Endothelial cell of umbilical vein (primary cell): Measurements from ENCODE around the gene CDKN1A. TPM values are rescaled to one million over a fixed set of nuclear protein-coding genes. Genes with fewer than 3 reads are reported as not detected.

Experiments
- BruUV-seq: library from RNA; stranded (reverse); fragments of 400-500 nt; replicated peaks from 2 replicates; lab custom pipeline; 2021; lab: Mats Ljungman, UMichigan
- CTCF ChIA-PET: fragments of 300-600, 350-600 bp; sonication (Branson Sonifier 250); formaldehyde crosslinking; loops from one replicate; lab custom pipeline; 2021; ENCODE audit warnings: antibody characterized with exemption, inconsistent platforms; lab: Charles Lee
- POLR2A ChIA-PET: fragments of 300-600, 350-600 bp; sonication (Branson Sonifier 250); formaldehyde crosslinking; loops from one replicate; lab custom pipeline; 2021; ENCODE audit warnings: antibody characterized with exemption, inconsistent platforms; lab: Charles Lee
- DNase-seq: peaks from one replicate; pipeline ENCODE4 v3.0.0-alpha.2; 2011; ENCODE audit warnings: low read depth, low spot score
- FAIRE-seq: peaks from 2 replicates; lab custom pipeline; 2011; peaks lifted over from hg19 to GRCh38; lab: Jason Lieb, UNC
- H2AFZ ChIP-seq: 2 replicates; pipeline ENCODE4 v1.6.0; 2012; ENCODE audit warnings: low read depth, low read length, control low read depth, inconsistent platforms
- H3K27ac ChIP-seq: 2 replicates; pipeline ENCODE4 v1.5.1; 2011; ENCODE audit warnings: low read depth, mild to moderate bottlenecking, control low read depth, low read length, moderate library complexity; ENCODE audit not compliant: insufficient read depth
- H3K27me3 ChIP-seq, 2 experiments: 2 replicates each; pipeline versions ENCODE4 v1.6.0 to v1.6.1; 2011; ENCODE audit warnings: low read length in 2 of 2, mixed read lengths in 1 of 2; ENCODE audit not compliant: control insufficient read depth in 2 of 2, insufficient read depth in 2 of 2
- H3K36me3 ChIP-seq, 2 experiments: 2 replicates in 1 of 2; 3 replicates in 1 of 2; pipeline ENCODE4 v1.5.1; 2011; ENCODE audit warnings: low read length in 2 of 2, mild to moderate bottlenecking in 1 of 2, moderate library complexity in 1 of 2; ENCODE audit not compliant: control insufficient read depth in 2 of 2, insufficient read depth in 2 of 2; ENCODE audit errors: extremely low read depth in 1 of 2
- H3K4me1 ChIP-seq: 3 replicates; pipeline ENCODE4 v1.5.1; 2011; ENCODE audit warnings: mild to moderate bottlenecking, low read length; ENCODE audit not compliant: control insufficient read depth, insufficient read depth; ENCODE audit errors: extremely low read depth
- H3K4me2 ChIP-seq: 2 replicates; pipeline ENCODE4 v1.6.1; 2011; ENCODE audit warnings: low read length, control low read depth, mixed read lengths; ENCODE audit not compliant: insufficient read depth
- H3K4me3 ChIP-seq, 3 experiments: fragments of 200-600 bp in 1 of 3; sonication (generic), shearing (Covaris generic) in 1 of 3; replicated peaks in 1 of 3; 2 replicates each; pipeline ENCODE4 v1.5.1; 2011 to 2016; ENCODE audit warnings: control low read depth in 3 of 3, low read length in 3 of 3, mild to moderate bottlenecking in 2 of 3, inconsistent platforms in 1 of 3, low read depth in 1 of 3, moderate library complexity in 1 of 3; ENCODE audit not compliant: insufficient read depth in 1 of 3
- H3K79me2 ChIP-seq: 2 replicates; pipeline ENCODE4 v1.6.0; 2012; ENCODE audit warnings: low read length, inconsistent platforms; ENCODE audit not compliant: control insufficient read depth, insufficient read depth
- H3K9ac ChIP-seq: replicated peaks from 2 replicates; pipeline ENCODE3; 2011; ENCODE audit warnings: low read length, control low read depth; ENCODE audit not compliant: insufficient read depth; ENCODE audit errors: extremely low read depth
- H3K9me1 ChIP-seq: replicated peaks from 3 replicates; pipeline ENCODE4 v1.6.0; 2011; ENCODE audit warnings: mild to moderate bottlenecking, low read length; ENCODE audit not compliant: control insufficient read depth, insufficient read depth; ENCODE audit errors: extremely low read depth
- H3K9me3 ChIP-seq: replicated peaks from 2 replicates; pipeline ENCODE4 v1.5.1; 2012; ENCODE audit warnings: low read length, inconsistent platforms; ENCODE audit not compliant: control insufficient read depth, insufficient read depth
- H4K20me1 ChIP-seq: replicated peaks from 2 replicates; pipeline ENCODE3; 2011; ENCODE audit warnings: mild to moderate bottlenecking, low read length; ENCODE audit not compliant: control insufficient read depth, insufficient read depth; ENCODE audit errors: extremely low read depth
- CTCF ChIP-seq, 2 donors: IDR thresholded peaks; 1 replicate in 1 of 2; 2 replicates in 1 of 2; pipeline ENCODE4 v1.5.1; 2011; ENCODE audit warnings: low read length in 2 of 2, mild to moderate bottlenecking in 2 of 2, moderate library complexity in 2 of 2, control low read depth in 1 of 2, inconsistent platforms in 1 of 2, low read depth in 1 of 2; ENCODE audit not compliant: insufficient read depth in 1 of 2; ENCODE audit errors: extremely low read depth in 1 of 2
- EZH2 ChIP-seq: IDR thresholded peaks from 2 replicates; pipeline ENCODE4 v1.6.1; 2012; ENCODE audit warnings: borderline replicate concordance, low read depth, mild to moderate bottlenecking, moderate library complexity, low read length, inconsistent platforms; ENCODE audit not compliant: severe bottlenecking
- FOS ChIP-seq: IDR thresholded peaks from 2 replicates; pipeline ENCODE4 v1.6.1; 2011; ENCODE audit warnings: mild to moderate bottlenecking, low read length, moderate library complexity, borderline replicate concordance; ENCODE audit not compliant: insufficient read depth
- GATA2 ChIP-seq: IDR thresholded peaks from 2 replicates; pipeline ENCODE4 v1.7.0; 2011; ENCODE audit warnings: low read depth, mild to moderate bottlenecking, moderate library complexity, mixed read lengths, low read length; ENCODE audit not compliant: insufficient read length, insufficient read depth
- JUN ChIP-seq: IDR thresholded peaks from 2 replicates; pipeline ENCODE4 v1.6.1; 2011; ENCODE audit warnings: borderline replicate concordance, low read depth; ENCODE audit not compliant: insufficient read length, insufficient read depth
- MAX ChIP-seq: IDR thresholded peaks from 2 replicates; pipeline ENCODE4 v1.6.1; 2011; ENCODE audit not compliant: insufficient read depth, insufficient read length
- MYC ChIP-seq: IDR thresholded peaks from one replicate; pipeline ENCODE4 v1.6.1; 2011; ENCODE audit warnings: mild to moderate bottlenecking, low read depth, low read length
- POLR2A ChIP-seq: IDR thresholded peaks from 2 replicates; pipeline ENCODE4 v1.6.1; 2012; ENCODE audit warnings: low read depth, mild to moderate bottlenecking, control low read depth, low read length
- POLR2AphosphoS5 ChIP-seq: IDR thresholded peaks from 2 replicates; pipeline ENCODE4 v1.6.1; 2012; ENCODE audit warnings: low read depth, mild to moderate bottlenecking, control low read depth, low read length, moderate library complexity; ENCODE audit not compliant: insufficient read depth
- dilution Hi-C: fragments of 300-500 bp; cut with MboI; formaldehyde crosslinking; loops from one replicate; pipeline ENCODE4 v1.15.0; 2019; ENCODE audit warnings: low sequenced_read_pairs; ENCODE audit not compliant: extremely low pct_ligation_motif_present
- intact Hi-C: fragments of 100-400 bp; cut with micrococcal nuclease; formaldehyde crosslinking; loops from one replicate; pipeline ENCODE4 v1.10.0; 2022
- polyA plus RNA-seq, 4 experiments: library from polyadenylated mRNA; depleted of rRNA in 3 of 4; stranded (reverse) in 3 of 4; unstranded in 1 of 4; fragments of >200 nt; gene quantifications; 2 replicates each; pipeline versions ENCODE4 v1.2.1 to v1.2.3, GENCODE V29; 2011 to 2012; ENCODE audit warnings: missing spikeins in 1 of 4
- total RNA-seq: library from RNA; stranded (reverse); gene quantifications from 2 replicates; pipeline ENCODE4 v1.2.3, GENCODE V29; 2021

The CDKN1A gene
- total and polyA plus RNA-seq, 2 donors (not counting 3 experiments of a cell fraction or from before 2014, with no cell fraction given): 170 to 238 TPM

GRCh38 chr6:36703081-36703606 is 24.6 kb downstream of the CDKN1A start:
- POLR2A ChIA-PET: no interaction called here
- no peaks in the 10 kb centered on the region for H3K4me1 ChIP-seq
- CTCF ChIA-PET: no interaction called here
- H4K20me1 ChIP-seq: no peaks in the 10 kb centered on the region
- H3K4me3 ChIP-seq: no peak overlapping the region
- no peak for TF ChIP-seq EZH2
- no peak for TF ChIP-seq MYC
- no peak for TF ChIP-seq CTCF (IDR thresholded peaks at IDR 0.05; ENCODE audit: extremely low read depth in 1 of 2, insufficient read depth in 1 of 2, low read depth in 1 of 2, low read length in 2 of 2)
- TF ChIP-seq POLR2A: no peak
- no peak for TF ChIP-seq GATA2
- TF ChIP-seq FOS: no peak
- no peak for TF ChIP-seq MAX
- no peak for TF ChIP-seq POLR2AphosphoS5
- no peak for TF ChIP-seq JUN
- intact Hi-C loops: no loop called here
- H3K9me3 ChIP-seq: no peaks in the 10 kb centered on the region
- BruUV-seq: no TSS peak
- H3K27me3 ChIP-seq: no peaks in the 10 kb centered on the region
- no peak overlapping the region for H3K9ac ChIP-seq
- H3K27ac ChIP-seq: no peak overlapping the region
- H3K4me2 ChIP-seq: no peak overlapping the region
- H3K9me1 ChIP-seq: no peaks in the 10 kb centered on the region
- no peak overlapping the region for H2AFZ ChIP-seq
- FAIRE-seq (no peak), DNase-seq (no peak)
- dilution Hi-C loops: no loop called here
- no peaks in the 10 kb centered on the region for H3K36me3 ChIP-seq
- H3K79me2 ChIP-seq: no peaks in the 10 kb centered on the region
